Measurements from ENCODE around the gene KCNH2. TPM values are rescaled to one million over a fixed set of nuclear protein-coding genes. Genes with fewer than 3 reads are reported as not detected.

KCNH2 gene
- total RNA-seq, 4 donors from 2014 or later = 0.22 TPM; not detected in 3

DNA sequence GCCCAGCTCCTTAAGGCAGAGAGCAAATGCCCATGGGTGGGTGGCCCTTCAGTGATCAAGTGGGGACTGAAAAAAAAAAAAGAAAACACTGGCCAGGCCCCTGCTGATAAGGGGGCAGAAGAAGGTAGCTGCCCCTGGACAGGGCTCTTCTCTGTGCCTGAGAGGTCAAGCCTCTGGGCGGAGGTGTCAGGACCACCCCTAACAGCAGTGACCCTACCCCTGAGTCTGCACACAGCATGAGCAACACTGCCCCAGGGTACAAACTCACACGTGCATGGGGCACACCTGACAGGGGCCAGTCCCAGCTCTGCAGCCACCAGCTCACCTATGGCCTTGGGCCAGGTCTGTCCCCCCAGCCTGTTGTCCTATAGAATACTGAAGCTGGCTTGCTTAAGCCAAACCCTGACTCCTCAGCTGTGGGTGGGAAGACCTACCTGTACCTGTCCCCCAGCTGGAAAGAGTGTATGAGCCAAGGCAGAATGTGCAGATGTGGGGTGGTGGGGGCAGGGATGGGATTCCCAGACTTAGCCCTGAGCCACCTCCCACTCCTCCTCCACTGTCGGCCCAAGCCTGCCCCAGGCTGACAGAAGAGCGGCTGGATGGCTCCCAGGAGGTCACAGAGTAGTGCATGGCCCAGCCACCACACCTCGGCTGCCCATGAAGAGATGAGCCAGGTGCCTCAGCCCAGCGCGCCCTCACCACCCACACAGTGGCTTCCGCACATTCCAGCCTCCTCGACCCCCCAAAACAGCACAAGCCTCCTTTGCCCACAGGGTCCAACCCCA lies 23.7 kb downstream of the KCNH2 start:
- TF ChIP-seq, protein P1, sequence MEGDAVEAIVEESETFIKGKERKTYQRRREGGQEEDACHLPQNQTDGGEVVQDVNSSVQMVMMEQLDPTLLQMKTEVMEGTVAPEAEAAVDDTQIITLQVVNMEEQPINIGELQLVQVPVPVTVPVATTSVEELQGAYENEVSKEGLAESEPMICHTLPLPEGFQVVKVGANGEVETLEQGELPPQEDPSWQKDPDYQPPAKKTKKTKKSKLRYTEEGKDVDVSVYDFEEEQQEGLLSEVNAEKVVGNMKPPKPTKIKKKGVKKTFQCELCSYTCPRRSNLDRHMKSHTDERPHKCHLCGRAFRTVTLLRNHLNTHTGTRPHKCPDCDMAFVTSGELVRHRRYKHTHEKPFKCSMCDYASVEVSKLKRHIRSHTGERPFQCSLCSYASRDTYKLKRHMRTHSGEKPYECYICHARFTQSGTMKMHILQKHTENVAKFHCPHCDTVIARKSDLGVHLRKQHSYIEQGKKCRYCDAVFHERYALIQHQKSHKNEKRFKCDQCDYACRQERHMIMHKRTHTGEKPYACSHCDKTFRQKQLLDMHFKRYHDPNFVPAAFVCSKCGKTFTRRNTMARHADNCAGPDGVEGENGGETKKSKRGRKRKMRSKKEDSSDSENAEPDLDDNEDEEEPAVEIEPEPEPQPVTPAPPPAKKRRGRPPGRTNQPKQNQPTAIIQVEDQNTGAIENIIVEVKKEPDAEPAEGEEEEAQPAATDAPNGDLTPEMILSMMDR (IDR thresholded peaks at IDR 0.05; ENCODE audit: low read depth) = no peak

DNA sequence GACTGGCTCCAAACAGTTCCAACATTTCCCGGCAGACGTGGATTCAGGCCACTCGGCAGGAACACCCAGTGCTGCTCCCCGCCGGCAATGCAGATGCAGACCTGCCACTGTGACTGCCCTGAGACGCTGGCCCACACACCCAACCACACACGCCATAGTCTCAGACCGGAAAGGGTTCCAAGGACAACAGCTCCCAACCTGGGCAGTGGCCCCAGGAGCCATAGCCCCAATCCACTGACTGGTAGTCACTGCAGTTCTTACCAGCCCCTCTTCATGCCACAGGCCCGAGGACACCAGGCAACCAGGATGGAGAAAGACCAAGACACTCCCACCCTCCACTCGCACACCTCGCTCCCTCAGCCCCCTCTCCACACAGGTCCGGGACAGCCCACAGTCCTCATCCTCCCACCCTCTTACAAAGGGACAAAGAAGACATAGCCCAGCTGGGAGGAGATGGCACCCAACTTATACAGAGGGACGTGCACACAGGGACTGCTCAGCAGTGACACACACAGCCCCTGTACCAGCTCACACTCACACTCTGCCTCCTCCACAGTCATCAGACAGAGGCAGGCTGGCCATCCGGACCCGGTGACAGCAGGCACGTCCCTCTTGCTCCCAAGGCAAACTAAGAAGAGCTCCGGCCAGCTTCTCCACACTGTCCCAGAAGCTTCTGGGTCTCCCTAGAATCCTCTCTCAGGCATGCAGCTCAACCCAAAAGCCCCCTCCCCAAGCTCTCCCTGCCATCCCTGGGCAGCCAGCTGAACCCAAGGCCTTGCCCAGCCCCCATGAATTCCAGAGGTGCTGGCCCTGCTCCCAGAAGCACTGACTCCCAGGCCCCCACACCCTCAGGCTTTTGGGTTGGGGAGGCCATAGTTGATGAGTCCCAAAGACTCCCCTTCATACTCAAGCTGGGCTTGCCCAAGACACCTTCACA lies 24.8 kb downstream of the KCNH2 start:
- TF ChIP-seq, protein P1 (IDR thresholded peaks at IDR 0.05; ENCODE audit: low read depth) = no peak

DNA sequence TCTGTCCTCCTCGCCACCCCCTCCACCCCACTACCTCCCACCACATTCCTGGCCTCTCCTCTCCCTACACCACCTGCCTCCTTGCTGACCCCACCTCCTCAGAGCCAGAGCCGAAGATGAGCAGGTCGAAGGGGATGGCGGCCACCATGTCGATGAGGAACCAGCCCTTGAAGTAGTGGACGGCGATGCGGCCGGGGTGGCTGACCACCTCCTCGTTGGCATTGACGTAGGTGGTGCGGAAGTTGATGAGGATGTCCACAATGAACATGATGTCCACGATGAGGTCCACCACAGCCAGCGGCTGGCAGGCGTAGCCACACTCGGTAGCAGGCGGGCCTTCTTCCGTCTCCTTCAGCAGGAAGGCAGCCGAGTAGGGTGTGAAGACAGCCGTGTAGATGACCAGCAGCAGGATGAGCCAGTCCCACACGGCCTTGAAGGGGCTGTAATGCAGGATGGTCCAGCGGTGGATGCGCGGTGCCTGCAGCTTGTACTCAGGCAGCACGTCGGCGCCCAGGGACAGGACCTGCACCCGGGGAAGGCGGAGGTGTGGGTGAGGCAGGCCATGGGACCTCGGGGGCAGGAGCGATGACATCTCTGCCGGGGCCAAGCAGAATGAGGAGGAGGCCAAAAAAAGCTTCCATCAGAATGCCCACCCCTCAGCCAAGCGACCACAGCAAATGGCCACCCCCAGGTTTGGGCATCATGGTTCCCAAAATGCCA lies 25.6 kb downstream of the KCNH2 start:
- TF ChIP-seq, protein P1 (IDR thresholded peaks at IDR 0.05; ENCODE audit: low read depth) = no peak

DNA sequence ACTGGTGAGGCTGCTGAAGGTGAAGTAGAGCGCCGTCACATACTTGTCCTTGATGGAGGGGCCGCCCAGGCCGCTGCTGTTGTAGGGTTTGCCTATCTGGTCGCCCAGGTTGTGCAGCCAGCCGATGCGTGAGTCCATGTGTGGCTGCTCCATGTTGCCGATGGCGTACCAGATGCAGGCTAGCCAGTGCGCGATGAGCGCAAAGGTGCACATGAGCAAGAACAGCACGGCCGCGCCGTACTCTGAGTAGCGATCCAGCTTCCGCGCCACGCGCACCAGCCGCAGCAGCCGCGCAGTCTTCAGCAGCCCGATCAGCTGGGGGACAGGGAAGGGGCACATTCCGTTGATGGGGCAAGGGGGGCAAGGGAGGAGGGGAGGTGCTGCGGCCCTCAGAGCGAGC lies 26.6 kb downstream of the KCNH2 start:
- TF ChIP-seq, protein P1 (IDR thresholded peaks at IDR 0.05; ENCODE audit: low read depth) = no peak

DNA sequence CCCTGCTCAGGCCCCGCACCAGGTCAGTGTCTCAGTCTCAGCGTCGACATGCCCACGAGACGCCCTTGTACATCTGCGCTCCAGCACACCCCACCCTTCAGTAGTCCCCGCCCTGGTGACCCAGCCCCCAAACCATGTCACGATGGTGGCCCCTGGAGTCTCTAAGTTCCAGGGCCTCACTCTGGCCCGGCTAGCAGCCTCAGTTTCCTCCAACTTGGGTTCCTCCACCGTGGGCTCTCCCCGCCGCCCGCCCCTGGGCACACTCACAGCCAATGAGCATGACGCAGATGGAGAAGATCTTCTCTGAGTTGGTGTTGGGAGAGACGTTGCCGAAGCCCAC lies 27.0 kb downstream of the KCNH2 start:
- TF ChIP-seq, protein P1 (IDR thresholded peaks at IDR 0.05; ENCODE audit: low read depth) = no peak

DNA sequence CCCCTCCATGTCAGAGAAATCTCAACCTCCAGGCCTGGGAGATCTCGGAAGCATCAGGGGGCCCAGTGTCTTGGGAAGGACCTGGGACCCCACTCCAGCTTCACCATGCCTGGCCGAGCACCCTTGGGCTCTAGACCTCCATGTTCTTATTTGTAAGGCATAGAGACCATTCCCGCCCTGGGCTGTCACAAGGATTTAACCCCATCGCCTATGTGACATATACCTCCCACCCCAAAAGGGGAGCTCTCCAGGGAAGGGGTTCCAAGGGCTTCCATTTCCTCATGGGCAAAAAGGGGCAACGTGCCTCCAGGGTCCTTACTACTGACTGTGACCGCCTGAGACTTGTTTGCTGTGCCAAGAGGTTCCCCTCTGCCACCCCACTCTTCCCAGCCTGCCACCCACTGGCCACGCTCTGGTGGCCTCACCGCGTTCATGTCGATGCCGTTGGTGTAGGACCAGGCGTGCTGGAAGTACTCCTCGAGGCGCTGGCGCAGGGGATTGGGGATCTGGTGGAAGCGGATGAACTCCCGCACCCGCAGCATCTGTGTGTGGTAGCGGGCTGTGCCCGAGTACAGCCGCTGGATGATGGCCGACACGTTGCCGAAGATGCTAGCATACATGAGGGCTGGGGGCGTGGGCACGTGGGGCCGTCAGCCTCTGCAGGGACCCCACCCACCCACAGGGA lies 27.5 kb downstream of the KCNH2 start:
- TF ChIP-seq, protein P1 (IDR thresholded peaks at IDR 0.05; ENCODE audit: low read depth) = no peak

Measured in subcutaneous adipose tissue (tissue), 4 donors.